Left kidney (tissue), 2 donors: ENCODE data around the gene CYP27C1. TPM values are rescaled to one million over a fixed set of nuclear protein-coding genes. Genes with fewer than 3 reads are reported as not detected.
A peak's percentile ranks its signal among the peaks of the same experiment; 100 is the strongest.
"Not testable (repeated sequence)": the region's sequence is repeated elsewhere in the genome, so short reads cannot be mapped to it uniquely, and the experiment has no call there.

ENCODE experiments used
- DNase-seq: peaks from one replicate; pipeline ENCODE4 v3.0.0-alpha.2; 2013
- polyA plus RNA-seq: library from polyadenylated mRNA; unstranded; fragments of 120-200 nt; gene quantifications from one replicate; pipeline ENCODE4 v1.2.1, GENCODE V29; 2013; ENCODE audit not compliant: insufficient read length

Gene CYP27C1
- polyA plus RNA-seq, 1 donor: 13.8 TPM

DNA sequence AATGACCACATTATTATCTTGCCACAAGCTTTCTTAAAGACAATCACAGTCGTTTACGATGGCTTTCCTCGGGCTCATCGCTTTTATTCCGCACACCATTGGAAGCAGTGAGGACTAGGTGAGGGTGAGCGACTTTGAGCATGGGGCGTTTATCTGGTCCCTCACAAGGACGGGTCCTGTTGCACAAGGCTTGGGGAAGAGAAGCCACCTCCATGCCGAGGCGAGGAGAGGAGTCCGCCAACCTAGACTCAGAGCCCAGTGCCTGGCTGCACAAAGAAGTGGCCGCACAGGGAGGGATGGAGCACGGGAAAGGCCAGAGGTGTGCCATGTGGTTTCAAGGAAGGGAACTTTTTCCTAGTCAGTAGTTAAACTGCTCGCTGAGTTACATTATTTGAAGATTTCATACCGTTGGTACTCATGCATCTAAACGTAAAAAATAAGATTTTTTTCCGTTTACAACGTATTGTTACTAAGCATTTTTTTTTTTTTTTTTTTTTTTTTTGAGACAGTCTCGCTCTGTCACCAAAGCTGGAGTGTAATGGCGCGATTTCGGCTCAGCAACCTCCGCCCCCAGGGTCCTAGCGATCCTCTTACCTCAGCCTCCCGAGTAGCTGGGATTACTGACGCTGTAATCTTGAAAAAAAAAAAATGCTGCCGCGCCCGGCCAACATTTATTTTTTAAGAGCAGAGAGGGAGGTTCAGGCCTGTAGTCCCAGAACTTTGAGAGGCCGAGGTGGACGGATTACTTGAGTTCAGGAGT is 849 bp upstream of the CYP27C1 start:
- DNase-seq: peak; percentile 57

DNA sequence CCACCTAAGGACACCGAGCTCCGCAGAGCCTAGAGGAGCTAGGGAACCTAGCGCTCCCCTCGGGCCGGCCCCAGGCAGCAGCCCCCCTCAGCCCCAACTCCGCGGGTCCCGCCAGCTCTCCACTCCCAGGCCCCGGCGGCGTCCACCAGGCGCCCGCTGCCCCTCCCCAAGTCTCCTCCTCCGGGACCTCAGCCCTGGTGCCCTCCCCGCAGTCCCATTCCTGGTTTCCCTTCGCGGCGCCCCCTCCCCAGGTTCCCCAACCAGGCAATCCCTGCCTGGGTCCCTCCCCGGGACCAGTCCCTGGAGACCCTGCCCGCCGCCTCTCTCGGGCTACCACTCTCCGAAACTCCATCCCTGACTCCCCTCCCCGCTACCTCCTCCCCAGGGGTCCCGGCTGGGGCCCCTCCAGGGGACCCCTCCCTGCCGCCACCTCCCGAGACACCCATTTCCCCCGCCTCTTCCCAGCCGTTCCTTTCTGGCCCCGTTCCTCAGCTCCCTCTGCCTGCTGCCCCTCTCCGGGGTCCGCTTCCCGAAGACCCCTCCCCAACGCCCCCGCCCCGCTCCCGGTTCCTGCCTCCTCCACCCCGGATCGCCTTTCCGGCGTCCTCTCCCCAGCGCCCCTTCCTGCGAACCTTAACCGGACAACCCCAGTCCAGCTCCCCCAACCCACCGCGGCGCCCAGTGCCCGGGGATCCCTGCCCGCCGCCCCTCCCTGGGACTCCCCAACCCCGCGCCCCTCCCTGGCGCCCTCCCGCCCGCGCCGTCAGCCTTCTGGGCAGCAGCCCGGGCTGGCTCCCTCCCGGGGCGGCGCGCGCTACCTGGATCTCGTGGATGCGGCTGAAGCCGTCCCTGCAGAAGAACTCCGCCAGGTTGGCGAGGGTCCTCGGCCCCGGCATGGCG is 678 bp downstream of the CYP27C1 start:
- peak; percentile 57 for DNase-seq

DNA sequence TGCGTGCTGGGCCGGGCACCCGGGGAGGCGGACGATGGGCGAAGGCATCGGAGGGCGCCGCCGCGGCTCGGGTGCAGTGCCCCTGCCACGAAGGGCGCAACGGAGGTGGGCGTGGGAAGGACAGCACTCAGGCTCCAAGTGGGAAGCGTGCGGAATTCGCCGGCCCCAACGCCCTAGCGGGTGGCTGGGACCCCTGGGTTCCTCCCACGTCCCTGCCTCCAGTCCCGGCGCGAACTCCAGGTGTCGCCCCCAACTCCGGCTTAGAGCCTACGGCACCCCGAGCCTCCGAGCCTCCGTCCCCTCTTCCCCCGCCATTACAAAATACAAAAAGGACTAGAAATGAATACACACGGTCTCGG is 1.3 kb downstream of the CYP27C1 start:
- no peak for DNase-seq

DNA sequence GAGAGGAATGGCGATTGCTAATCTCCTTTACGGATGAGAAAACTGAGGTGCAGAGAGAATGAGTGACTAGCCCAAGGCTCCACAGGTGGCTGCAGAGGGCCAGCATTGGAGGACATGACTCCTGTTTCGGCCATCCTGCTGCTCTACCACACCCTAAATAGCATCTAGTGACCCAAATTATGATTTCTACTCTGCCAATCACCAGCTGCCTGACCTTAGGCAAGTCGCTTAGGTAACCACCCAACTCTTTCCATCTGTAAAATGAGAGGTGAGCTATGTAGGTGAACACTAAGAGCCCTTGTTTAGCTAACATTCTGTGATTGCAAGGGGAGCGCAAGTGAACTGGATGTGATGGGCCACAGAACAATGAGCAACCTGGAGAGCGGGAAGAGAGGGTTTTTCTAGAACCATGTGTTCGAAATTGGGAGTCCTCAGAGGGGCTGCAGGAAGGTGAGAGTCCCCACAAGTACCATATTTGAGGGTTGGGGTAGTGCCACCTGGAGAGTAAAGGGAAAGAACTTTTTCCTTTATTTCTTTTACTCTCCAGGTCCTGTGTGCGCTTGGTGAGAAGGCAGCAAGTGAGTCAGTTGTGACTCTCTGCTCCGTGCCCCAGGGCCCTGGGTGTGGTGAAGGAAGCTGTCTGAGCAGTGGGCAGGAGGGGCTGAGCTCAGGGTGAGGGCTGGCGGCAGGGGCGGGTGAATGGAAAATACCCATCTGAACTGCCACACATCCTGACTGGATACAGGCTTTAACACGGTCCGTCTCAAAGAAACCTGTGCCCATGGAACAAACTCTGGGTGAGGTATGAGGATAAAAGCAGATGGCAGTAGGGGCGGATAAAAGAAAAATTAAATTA is 2.4 kb downstream of the CYP27C1 start:
- no peak for DNase-seq

DNA sequence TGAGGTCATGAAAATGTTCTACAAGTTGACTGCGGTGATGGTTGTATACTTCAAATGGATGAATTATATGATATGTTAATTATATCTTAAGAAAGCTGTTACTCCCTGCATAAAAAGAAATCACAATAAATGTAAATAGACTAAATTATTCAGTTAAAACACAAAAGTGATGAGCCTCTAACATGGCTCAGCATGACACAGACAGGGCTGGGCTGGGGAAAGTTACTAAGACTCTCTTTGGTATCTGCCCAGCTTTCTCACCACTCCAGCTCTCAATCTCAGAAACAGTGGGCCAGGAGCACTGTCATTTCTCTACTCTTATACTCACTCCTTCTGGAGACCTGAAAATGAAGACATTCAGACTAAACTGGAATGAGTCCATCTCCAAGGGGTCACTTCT is 3.5 kb downstream of the CYP27C1 start:
- DNase-seq: no peak

DNA sequence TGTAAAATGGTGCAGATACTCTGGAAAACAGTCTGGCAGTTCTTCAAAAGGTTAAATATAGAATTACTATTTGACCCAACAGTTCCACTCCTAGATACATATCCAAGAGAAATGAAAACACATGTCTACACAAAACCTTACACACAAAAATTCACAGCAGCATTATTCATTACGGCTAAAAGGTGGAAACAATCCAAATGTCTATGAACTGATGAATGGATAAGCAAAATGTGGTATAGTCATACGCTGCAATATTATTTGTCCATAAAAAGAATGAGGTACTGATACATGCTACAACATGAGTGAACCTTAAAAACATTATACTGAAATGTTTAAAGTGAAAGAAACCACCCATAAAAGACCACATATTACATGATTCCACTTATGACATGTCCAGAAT is 4.0 kb downstream of the CYP27C1 start:
- DNase-seq: no peak

DNA sequence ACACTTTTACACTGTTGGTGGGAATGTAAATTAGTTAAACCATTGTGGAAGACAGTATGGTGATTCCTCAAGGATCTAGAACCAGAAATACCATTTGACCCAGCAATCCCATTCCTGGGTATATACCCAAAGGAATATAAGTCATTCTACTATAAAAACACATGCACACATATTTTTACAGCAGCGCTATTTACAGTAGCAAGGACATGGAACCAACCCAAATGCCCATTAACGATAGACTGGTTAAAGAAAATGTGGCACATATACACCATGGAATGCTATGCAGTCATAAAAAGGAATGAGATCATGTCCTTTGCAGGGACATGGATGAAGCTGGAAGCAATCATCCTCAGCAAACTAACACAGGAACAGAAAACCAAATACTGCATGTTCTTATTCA is 5.9 kb downstream of the CYP27C1 start:
- DNase-seq: not testable (repeated sequence)

DNA sequence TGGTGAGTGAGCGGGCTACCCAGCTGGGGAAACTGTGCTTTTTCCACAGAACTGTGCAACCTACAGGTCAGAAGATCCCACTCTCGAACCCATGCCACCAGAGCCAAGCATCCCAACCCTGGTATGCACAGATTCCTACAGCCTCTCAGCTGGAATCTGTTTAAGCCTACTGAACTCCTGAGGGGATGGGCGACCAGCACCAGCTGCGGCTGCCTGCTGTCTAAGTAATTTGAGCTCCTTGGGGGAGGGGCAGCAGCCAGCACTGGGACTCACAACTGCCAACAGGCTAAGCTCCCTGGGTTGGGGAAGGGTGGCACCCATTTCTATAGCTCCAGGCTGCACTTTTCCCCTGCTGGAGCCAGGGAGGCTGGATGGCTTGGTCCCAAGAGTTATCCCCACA is 11.8 kb downstream of the CYP27C1 start:
- peak; percentile 62 for DNase-seq

DNA sequence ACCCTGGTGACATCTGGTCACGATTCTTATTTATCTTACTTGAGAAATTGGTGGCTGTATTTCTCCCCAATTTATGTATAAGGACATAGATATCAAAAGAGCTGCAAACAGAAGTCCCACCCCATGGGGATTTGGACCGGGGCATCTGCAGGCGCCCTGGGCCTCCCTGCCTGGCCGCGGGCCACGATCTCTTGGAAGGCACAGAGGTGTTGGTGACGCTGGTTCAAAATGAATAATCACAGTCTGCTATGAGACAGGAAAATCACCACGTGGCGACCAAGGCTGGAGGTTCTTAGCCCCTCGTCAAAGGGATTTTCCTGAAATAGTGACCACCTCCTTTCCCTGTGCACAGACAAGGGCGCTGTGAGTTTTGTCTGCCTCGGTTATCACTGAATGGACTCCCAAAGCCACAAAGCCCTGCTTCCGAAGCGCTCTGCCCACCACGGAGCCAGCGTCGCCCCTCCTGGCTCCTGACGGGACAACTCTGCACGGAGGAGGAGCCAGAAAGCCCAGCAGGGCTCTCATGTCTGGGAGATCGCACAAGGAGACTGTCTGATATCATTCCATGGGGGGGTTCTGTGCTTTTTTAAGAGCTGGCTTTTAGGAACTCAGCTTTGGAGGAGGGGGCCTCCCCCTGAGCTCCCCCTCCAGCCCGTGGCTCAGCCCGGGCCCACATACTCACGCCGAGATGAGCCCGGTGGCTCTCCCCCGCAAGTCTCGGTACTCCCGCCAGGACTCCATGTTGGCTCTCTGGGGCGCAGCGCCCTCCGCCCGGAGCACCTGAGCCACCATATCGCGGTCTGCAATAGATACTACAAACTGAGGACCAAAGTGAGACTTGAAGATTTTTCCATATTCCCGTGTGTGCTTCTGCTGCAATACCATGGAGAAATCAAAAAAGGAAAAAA is 14.6 kb downstream of the CYP27C1 start:
- no peak for DNase-seq

DNA sequence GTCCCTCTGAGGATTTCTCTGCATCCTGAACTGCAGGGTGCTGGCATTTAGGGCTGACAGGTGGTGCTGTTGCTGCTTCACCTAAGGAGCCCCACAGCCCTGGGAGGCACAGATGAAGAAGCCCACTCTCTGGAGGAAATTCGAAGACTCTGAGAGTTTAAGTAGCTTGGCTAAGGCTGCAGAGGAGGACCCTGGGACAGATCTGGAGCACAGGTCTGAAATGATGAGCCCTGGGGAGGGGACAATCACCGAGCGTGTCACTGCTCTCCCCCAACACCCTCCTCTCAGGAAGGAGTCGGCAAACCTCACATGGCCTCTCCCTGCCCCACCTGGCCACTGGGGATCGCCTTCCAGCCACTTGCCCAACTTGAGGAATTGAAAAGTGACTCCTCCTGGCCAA is 18.6 kb downstream of the CYP27C1 start:
- no peak for DNase-seq

DNA sequence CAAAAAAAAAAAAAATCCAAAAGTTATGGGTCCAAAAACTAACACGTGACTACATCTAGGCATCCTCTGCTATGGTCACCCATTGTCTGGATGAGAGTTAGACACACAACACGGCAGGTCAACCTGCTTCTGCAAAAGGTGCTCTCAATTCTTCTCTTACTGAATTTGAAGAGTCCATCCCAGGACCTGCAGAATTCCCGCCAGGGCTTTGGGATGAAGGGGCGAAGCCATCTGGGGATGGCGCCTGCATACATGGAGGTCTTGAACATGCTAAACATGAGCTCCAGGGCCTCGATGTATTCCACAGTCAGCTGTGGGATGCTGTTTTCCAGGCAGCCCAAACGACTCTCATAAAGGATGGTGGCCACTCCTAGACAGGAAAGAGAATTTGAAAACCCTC is 19.1 kb downstream of the CYP27C1 start:
- no peak for DNase-seq

DNA sequence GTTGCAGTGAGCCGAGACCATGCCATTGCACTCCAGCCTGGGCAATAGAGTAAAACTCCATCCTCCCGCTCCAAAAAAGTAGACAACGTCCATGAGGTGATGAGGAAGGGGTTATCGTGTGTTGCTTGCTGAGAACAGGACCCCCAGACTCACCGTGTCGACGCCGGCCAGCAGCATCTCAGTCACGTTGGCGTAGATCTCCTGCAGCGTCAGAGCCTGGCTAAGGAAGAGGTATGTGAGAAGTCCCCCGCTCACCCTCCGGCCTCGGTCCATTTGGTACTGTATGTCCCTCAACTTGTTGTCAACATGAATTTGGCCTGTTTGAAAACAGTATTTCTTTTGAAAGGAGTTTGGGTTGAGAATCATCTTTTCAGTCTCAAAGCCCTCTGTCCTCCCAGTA is 20.9 kb downstream of the CYP27C1 start:
- no peak for DNase-seq

DNA sequence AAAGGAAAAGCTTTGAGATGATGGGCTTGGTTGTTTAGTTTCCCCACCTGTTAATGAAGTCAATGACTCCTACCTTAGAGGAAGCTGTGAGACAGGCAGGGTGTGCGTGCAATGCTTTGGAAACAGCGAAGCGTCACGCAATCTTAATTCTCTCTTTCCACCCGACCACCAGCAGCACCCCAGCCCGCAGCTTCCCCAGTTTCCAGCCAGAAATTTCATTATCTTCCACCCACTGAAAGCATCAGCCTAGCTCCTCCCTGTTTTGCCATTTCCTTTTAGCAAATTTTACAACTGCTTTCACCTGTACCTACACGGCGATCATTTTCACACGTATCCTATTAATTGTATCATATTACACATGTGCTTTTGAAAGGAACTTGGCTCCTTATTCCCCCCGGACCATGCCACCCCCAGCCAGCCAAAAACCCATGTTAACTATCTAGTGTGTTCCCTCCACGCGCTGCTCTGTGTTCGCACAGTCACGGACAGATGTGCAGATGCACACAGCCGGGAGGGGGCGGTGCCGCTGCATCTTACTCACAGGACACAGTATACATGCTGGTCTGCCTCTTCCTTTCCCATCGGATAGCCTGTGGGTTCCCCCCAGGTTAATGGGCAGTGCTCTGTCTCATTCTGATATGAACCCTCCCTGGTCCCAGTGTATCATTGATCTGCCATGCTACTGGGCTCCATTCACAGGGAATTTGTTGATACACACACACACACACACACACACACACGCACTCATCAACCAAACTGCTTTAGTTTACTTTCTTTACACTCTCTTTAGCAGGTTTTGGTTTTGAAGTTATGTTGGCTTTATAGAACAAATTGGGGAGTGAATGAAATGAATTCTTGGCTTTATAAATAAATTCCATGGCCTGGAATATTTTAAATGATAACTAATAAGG is 22.4 kb downstream of the CYP27C1 start:
- peak; percentile 53 for DNase-seq

DNA sequence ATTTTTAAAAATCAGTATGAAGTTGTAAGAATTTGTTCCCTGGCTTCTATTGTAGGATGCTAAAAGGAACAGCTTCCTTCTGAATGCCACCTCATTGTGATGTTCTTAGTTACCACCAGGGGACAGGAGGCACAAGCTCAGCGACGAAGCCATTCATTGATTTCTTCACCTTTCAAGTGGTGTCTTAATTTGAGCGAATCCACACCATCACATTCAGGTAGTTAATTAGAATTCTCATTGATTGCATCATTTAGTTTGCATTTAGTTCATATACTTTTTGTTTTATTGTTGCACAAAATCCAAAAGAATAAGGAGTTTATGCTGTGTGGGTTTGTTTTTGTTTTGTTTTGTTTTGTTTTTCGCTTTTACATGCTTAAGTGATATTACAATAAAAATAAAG is 23.1 kb downstream of the CYP27C1 start:
- DNase-seq: no peak

DNA sequence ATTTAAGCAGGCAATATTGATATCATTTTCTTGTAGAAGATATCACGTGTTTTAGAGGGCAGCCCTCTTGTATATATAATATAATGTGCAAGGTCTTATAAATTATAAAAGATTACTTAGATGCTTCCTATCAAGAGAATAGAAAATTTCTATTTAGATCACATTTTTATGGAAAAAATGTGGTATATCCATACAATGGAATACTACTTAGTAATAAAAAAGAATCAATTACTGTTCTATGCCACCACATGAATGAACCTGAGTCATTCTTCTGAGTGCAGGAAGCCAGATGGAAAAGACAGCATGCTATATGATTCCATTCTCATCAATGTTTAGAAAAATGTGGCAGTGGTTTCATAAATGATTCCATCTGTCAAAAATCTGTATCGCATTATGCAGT is 23.6 kb downstream of the CYP27C1 start:
- no peak for DNase-seq

DNA sequence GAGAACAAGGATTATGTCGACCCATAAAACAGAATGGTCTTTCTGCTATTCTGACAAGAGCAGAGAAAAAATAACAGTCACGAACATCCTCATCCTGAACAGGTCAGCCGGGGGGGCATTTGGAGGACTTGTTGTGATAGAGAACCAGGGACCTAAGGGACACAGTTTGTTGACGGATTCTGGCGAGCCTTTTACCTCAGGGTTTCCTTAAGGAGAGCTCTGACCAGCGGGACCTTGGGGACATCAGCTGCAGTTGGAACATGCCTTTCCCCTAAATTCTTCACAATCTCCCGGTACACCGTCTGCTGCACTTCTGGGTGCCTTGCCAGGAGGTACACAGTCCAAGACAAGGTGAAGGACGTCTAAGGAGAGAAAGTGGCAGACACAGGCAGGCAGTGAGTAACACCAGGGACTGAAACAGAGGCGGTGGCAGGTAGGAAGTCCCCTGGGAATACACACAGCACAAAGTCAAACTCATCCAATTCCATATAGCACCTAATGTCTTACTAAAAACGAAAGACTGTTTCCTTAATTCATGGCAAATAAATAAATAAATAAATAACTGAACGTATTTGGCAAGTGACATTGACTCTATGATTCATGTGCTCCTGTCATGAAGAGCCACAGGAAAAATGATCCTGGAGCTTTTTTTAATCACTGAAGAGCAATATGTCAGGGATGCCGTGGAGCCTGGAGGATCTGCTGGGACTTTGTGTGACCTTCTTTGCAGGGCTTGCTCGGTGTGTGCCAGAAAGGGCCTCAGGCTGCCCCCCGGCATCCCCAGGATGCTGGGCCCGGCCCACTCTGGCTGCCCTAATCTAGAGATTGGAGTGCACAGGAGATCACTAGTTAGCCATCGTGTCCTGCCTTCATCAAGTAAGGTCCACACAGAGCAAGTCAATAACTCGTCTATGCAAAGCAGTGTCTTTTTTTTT is 24.7 kb downstream of the CYP27C1 start:
- no peak for DNase-seq

DNA sequence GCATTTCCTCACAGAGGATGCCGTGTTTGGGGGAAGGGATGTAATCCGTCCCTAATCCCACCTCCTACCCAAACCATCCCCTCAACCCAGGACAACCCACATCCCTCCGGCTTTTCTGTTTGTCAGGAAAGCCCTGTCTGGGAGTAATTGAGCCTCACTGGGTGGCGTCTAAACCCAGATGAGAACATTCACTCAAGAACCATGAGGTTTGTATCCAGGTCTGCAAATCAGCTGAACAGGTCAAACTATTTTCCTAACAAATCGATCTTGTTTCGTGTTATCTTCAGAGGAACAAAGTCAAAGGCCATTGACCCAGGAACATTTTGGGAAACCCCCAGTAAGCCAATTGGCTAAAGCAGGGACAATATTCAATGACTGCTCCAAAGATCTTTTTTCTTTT is 25.7 kb downstream of the CYP27C1 start:
- no peak for DNase-seq

DNA sequence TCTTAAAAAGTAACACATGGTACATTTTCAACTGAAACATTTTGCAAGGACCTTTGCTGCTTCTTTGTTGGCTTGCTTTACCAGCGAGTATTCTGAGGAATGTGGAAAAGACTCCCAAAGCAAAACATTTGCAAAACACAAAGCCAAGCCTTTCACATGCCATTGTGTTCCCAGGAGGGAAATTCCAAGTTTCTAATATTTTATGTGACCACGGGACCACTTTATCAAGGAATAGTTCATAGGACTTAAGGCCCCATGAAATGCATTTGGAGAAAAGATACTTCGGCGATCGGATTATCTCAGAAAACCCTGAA is 26.2 kb downstream of the CYP27C1 start:
- peak; percentile 41 for DNase-seq
